Glomerular visceral epithelial cell (primary cell): ENCODE data around the gene GPR141.

Source experiments
- DNase-seq: peaks from one replicate; pipeline ENCODE4 v3.0.0-alpha.2; 2016; ENCODE audit errors: extremely low spot score

Gene GPR141

DNA sequence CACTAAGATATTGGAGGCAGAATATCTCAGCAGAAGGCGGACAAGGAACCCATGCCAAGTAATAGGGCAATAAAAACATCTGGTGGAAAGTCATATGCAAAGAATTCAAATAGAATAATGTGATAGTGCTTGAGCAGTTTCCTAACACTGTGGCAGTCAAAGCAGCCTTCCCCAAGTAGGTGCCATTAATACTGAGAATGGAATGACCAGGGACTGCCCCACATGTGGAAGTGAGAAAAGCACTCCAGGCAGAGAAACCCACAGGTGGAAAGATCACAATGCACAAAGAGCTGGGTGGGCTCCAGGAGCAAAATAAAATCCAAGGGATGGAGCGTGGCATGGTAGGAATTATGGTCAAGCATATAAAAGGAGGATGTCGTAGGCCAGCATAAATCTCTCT is 100.4 kb downstream of the GPR141 start:
- DNase-seq = no peak

DNA sequence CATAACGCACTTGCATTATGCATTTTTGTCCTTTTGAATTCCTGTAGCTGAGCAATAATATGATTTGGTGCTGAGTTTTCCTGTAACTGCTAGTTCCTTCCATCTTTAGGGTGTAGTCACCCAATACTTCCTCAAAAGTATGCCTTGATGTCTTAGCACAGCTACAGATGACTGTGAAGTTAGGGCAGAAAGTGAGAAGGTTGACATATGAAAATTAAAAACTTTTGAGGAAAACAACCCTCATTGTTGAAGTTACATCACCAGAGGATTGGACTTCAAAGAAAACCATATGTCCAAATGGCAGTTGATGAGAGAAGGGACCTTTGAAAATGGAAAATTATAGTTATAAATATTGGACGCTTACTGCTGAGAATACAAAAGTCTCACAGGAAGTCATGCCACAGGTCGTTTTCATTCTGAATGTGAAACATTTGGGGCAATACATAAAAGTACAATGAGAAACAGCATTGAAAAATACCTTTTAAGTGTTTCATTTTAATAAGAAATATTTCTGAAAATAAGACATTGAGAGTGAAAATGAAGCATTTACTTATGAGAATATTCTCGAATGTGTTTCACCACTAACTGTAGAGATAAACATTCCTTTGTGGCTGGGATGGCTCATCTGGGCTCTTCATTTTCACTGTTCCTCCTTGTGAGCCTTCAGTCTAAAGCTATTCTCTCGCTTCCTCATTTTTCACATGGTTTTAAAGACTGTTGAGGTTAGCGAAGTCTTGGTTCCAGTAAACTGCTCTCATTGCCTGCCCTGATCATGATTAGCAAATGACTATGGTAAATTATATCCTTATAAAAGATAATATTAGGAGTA is 103.4 kb downstream of the GPR141 start:
- no peak for DNase-seq
